Keratinocyte (primary cell): ENCODE results near the gene ERC1.

ENCODE experiments used
- CTCF ChIP-seq, 3 experiments: IDR thresholded peaks in 1 of 3; conservative IDR thresholded peaks in 1 of 3; optimal IDR thresholded peaks in 1 of 3; 2 replicates in 2 of 3; 3 replicates in 1 of 3; pipeline versions ENCODE3 to v1.5.1; 2011; ENCODE audit warnings: low read length in 3 of 3, mild to moderate bottlenecking in 3 of 3, moderate library complexity in 2 of 3, control low read depth in 1 of 3, inconsistent platforms in 1 of 3; ENCODE audit not compliant: insufficient read depth in 2 of 3; ENCODE audit errors: extremely low read depth in 1 of 3
- EZH2 ChIP-seq: IDR thresholded peaks from one replicate; pipeline ENCODE4 v1.6.1; 2012; ENCODE audit warnings: inconsistent platforms, mild to moderate bottlenecking, low read length, moderate library complexity

GRCh38 chr12:1469070-1469469, 478.0 kb downstream of the ERC1 start:
- TF ChIP-seq CTCF (optimal IDR thresholded peaks at IDR 0.05 in 1 of 3, IDR thresholded peaks at IDR 0.05 in 1 of 3, conservative IDR thresholded peaks at IDR 0.05 in 1 of 3; ENCODE audit: extremely low read depth in 1 of 3, insufficient read depth in 2 of 3, low read length in 3 of 3) (no peak), EZH2 (no peak)
